Astrocyte (in vitro differentiated cells and primary cell): ENCODE data around the gene JUP. TPM values are rescaled to one million over a fixed set of nuclear protein-coding genes. Genes with fewer than 3 reads are reported as not detected.

Source experiments
- DNase-seq: peaks from one replicate; pipeline ENCODE4 v3.0.0-alpha.2; 2010; ENCODE audit warnings: low read depth
- FAIRE-seq: peaks from 2 replicates; lab custom pipeline; 2011; peaks lifted over from hg19 to GRCh38; lab: Jason Lieb, UNC
- H2AFZ ChIP-seq: 2 replicates; pipeline ENCODE4 v1.6.0; 2012; ENCODE audit warnings: low read depth, low read length, inconsistent platforms
- H3K27ac ChIP-seq: 2 replicates; pipeline ENCODE4 v1.5.1; 2011; ENCODE audit warnings: low read depth, low read length, inconsistent platforms
- H3K27me3 ChIP-seq: 2 replicates; pipeline ENCODE4 v1.6.0; 2011; ENCODE audit warnings: low read length, inconsistent platforms; ENCODE audit not compliant: insufficient read depth
- H3K36me3 ChIP-seq: 2 replicates; pipeline ENCODE4 v1.5.1; 2011; ENCODE audit warnings: low read length, inconsistent platforms; ENCODE audit not compliant: insufficient read depth
- H3K4me1 ChIP-seq: 2 replicates; pipeline ENCODE4 v1.5.1; 2011; ENCODE audit warnings: low read length, inconsistent platforms; ENCODE audit not compliant: insufficient read depth
- H3K4me2 ChIP-seq: 2 replicates; pipeline ENCODE4 v1.6.0; 2012; ENCODE audit warnings: low read length, inconsistent platforms
- H3K4me3 ChIP-seq: 2 replicates; pipeline ENCODE4 v1.5.1; 2011; ENCODE audit warnings: low read depth, mild to moderate bottlenecking, low read length, inconsistent platforms; ENCODE audit not compliant: insufficient read depth
- H3K79me2 ChIP-seq: 2 replicates; pipeline ENCODE4 v1.6.0; 2012; ENCODE audit warnings: mild to moderate bottlenecking, low read length, inconsistent platforms; ENCODE audit not compliant: insufficient read depth
- H3K9ac ChIP-seq: 2 replicates; pipeline ENCODE4 v1.6.0; 2012; ENCODE audit warnings: mild to moderate bottlenecking, low read length, inconsistent platforms
- H3K9me3 ChIP-seq: 2 replicates; pipeline ENCODE4 v1.5.1; 2012; ENCODE audit warnings: low read depth, mild to moderate bottlenecking, low read length, inconsistent platforms; ENCODE audit not compliant: insufficient read depth
- H4K20me1 ChIP-seq: 2 replicates; pipeline ENCODE4 v1.6.0; 2012; ENCODE audit warnings: low read length, inconsistent platforms; ENCODE audit not compliant: insufficient read depth
- H3K27ac Mint-ChIP-seq: one replicate; pipeline ENCODE4 v1.8.0; 2021; ENCODE audit warnings: mild to moderate bottlenecking, mixed read lengths; ENCODE audit not compliant: unreplicated experiment
- H3K27me3 Mint-ChIP-seq: one replicate; pipeline ENCODE4 v1.8.0; 2021; ENCODE audit warnings: low read depth, mixed read lengths; ENCODE audit not compliant: unreplicated experiment
- H3K36me3 Mint-ChIP-seq: one replicate; pipeline ENCODE4 v1.8.0; 2021; ENCODE audit warnings: low read depth, mixed read lengths; ENCODE audit not compliant: unreplicated experiment
- H3K4me1 Mint-ChIP-seq: one replicate; pipeline ENCODE4 v1.8.0; 2021; ENCODE audit warnings: low read depth, mixed read lengths; ENCODE audit not compliant: unreplicated experiment
- H3K4me3 Mint-ChIP-seq: one replicate; pipeline ENCODE4 v1.8.0; 2021; ENCODE audit warnings: mild to moderate bottlenecking, moderate library complexity, mixed read lengths; ENCODE audit not compliant: unreplicated experiment
- H3K9me3 Mint-ChIP-seq: one replicate; pipeline ENCODE4 v1.8.0; 2021; ENCODE audit warnings: mild to moderate bottlenecking, mixed read lengths; ENCODE audit not compliant: unreplicated experiment
- CTCF ChIP-seq: IDR thresholded peaks from 2 replicates; pipeline ENCODE4 v1.5.1; 2011; ENCODE audit warnings: low read depth, mild to moderate bottlenecking, inconsistent platforms, low read length, moderate library complexity; ENCODE audit not compliant: insufficient read depth
- EZH2 ChIP-seq: IDR thresholded peaks from 2 replicates; pipeline ENCODE4 v1.6.1; 2012; ENCODE audit warnings: mild to moderate bottlenecking, low read length, inconsistent platforms; ENCODE audit not compliant: insufficient read depth
- total RNA-seq: library from RNA; stranded (reverse); gene quantifications from 2 replicates; pipeline ENCODE4 v1.2.1, GENCODE V29; 2021

The JUP gene
- total RNA-seq, 1 donor from 2014 or later, result 236 TPM

GRCh38 chr17:41767324-41768042 lies 19.0 kb downstream of the JUP start:
- Histone ChIP-seq H3K4me1 (no peaks in the 10 kb centered on the region), H2AFZ (no peak overlapping the region), H3K4me3 (no peak overlapping the region), H3K27me3 (no peaks in the 10 kb centered on the region), H4K20me1 (peaks cover 16% of the 10 kb centered on the region), H3K79me2 (peaks cover 4% of the 10 kb centered on the region), H3K36me3 (peaks cover 8% of the 10 kb centered on the region), H3K4me2 (no peak overlapping the region), H3K9ac (no peak overlapping the region), H3K9me3 (no peaks in the 10 kb centered on the region), H3K27ac (no peak overlapping the region)
- TF ChIP-seq EZH2, result no peak
- no peak for TF ChIP-seq CTCF
- H3K4me1 Mint-ChIP-seq, result peaks cover 2% of the 10 kb centered on the region
- DNase-seq (no peak), FAIRE-seq (no peak)
- no peaks in the 10 kb centered on the region for H3K27me3 Mint-ChIP-seq
- no peak overlapping the region for H3K4me3 Mint-ChIP-seq
- no peaks in the 10 kb centered on the region for H3K9me3 Mint-ChIP-seq
- peaks cover 24% of the 10 kb centered on the region for H3K36me3 Mint-ChIP-seq
- no peak overlapping the region for H3K27ac Mint-ChIP-seq

GRCh38 chr17:41766135-41766534 lies 20.4 kb downstream of the JUP start:
- Mint-ChIP-seq H3K9me3 (no peaks in the 10 kb centered on the region), H3K27ac (no peak overlapping the region), H3K4me3 (no peak overlapping the region)

More at GRCh38 chr17:41766135-41766534, 20.4 kb downstream of the JUP start:
- Histone ChIP-seq H3K27ac (no peak overlapping the region), H3K9me3 (no peaks in the 10 kb centered on the region), H3K4me3 (no peak overlapping the region), H3K4me1 (no peaks in the 10 kb centered on the region), H3K4me2 (no peak overlapping the region), H4K20me1 (peaks cover 18% of the 10 kb centered on the region), H3K27me3 (no peaks in the 10 kb centered on the region), H3K79me2 (no peaks in the 10 kb centered on the region), H3K9ac (no peak overlapping the region), H3K36me3 (peaks cover 8% of the 10 kb centered on the region), H2AFZ (no peak overlapping the region)
- no peaks in the 10 kb centered on the region for H3K27me3 Mint-ChIP-seq
- DNase-seq (no peak), FAIRE-seq (no peak)
- no peaks in the 10 kb centered on the region for H3K4me1 Mint-ChIP-seq
- TF ChIP-seq CTCF (no peak), EZH2 (no peak)
- H3K36me3 Mint-ChIP-seq, result peaks cover 29% of the 10 kb centered on the region
